Uterus (tissue), 4 donors: Measurements from ENCODE around the gene TTK. TPM values are rescaled to one million over a fixed set of nuclear protein-coding genes. Genes with fewer than 3 reads are reported as not detected.

ENCODE experiments used
- DNase-seq, 2 donors: peaks; one replicate each; pipeline ENCODE4 v3.0.0-alpha.2; 2019 to 2020
- H3K27ac ChIP-seq, 2 donors: fragments of 200-600 bp; sonication (generic); 1 replicate in 1 of 2; 2 replicates in 1 of 2; pipeline ENCODE4 v1.5.1; 2016 to 2018
- H3K27me3 ChIP-seq, 2 donors: fragments of 200-600 bp; sonication (generic); one replicate each; pipeline ENCODE4 v1.5.1; 2018 to 2019; ENCODE audit warnings: control low read depth in 1 of 2
- H3K36me3 ChIP-seq, 2 donors: fragments of 200-600 bp; sonication (generic); one replicate each; pipeline ENCODE4 v1.5.1; 2019; ENCODE audit warnings: control low read depth in 1 of 2
- H3K4me1 ChIP-seq, 2 donors: fragments of 200-600 bp; sonication (generic); one replicate each; pipeline ENCODE4 v1.5.1; 2018 to 2019; ENCODE audit warnings: control low read depth in 1 of 2
- H3K4me3 ChIP-seq, 2 donors: fragments of 200-600 bp; sonication (generic); 1 replicate in 1 of 2; 2 replicates in 1 of 2; pipeline ENCODE4 v1.5.1; 2018 to 2019; ENCODE audit warnings: mild to moderate bottlenecking in 1 of 2
- H3K9me3 ChIP-seq, 2 donors: fragments of 200-600 bp; sonication (generic); one replicate each; pipeline ENCODE4 v1.5.1; 2019; ENCODE audit warnings: control low read depth in 1 of 2
- CTCF ChIP-seq, 4 experiments: fragments of 200-600 bp in 2 of 4; fragments of 450-650 bp in 2 of 4; sonication (generic) in 2 of 4; IDR thresholded peaks; one replicate each; pipeline ENCODE4 v1.5.1; 2016 to 2019; ENCODE audit warnings: antibody characterized with exemption in 4 of 4, mild to moderate bottlenecking in 2 of 4, moderate library complexity in 1 of 4
- POLR2A ChIP-seq, 2 donors: fragments of 450-650 bp; IDR thresholded peaks; one replicate each; pipeline ENCODE4 v1.6.1; 2016; ENCODE audit warnings: antibody characterized with exemption in 2 of 2, mild to moderate bottlenecking in 1 of 2, moderate library complexity in 1 of 2
- intact Hi-C: fragments of 100-400 bp; cut with DNase I; formaldehyde crosslinking; loops from one replicate; pipeline ENCODE4 v1.15.1; 2023; ENCODE audit warnings: low total_unique reads
- total RNA-seq, 4 donors: library from RNA; depleted of rRNA in 3 of 4; stranded (reverse); fragments of >200 nt in 3 of 4; gene quantifications; one replicate each; pipeline versions ENCODE4 v1.1.0 to v1.2.4, GENCODE V29; 2014 to 2023
- donor health status: DM: yes; HTN: yes; CAD: no.

Gene TTK
- total RNA-seq, 4 donors from 2014 or later: 20.0 TPM; not detected in 3

GRCh38 chr6:80091506-80091905 lies 87.1 kb downstream of the TTK start:
- H3K27me3 ChIP-seq: no peaks in the 10 kb centered on the region
- DNase-seq: no peak
- H3K36me3 ChIP-seq: no peaks in the 10 kb centered on the region
- H3K9me3 ChIP-seq: no peaks in the 10 kb centered on the region
- intact Hi-C loops: no loop called here
- TF ChIP-seq POLR2A (IDR thresholded peaks at IDR 0.05) (no peak), CTCF (IDR thresholded peaks at IDR 0.05) (no peak)
- no peak overlapping the region for H3K27ac ChIP-seq
- no peak overlapping the region for H3K4me3 ChIP-seq
- H3K4me1 ChIP-seq: no peaks in the 10 kb centered on the region

Other genes starting within 250 kb of the TTK start
- 10 to 100 TPM in 1 of 4 donors, 1 to 10 TPM in 3; 1.5 to 11.2 (median 4.2) TPM for gene ELOVL4, start 57.1 kb upstream of the TTK start, total RNA-seq
- 10 to 100 TPM in 2 of 4 donors, 1 to 10 TPM in 2; 7.2 to 35.5 (median 13.2) TPM for gene BCKDHB, start 102.0 kb downstream of the TTK start, total RNA-seq